Vagina (tissue), 2 donors: ENCODE measurements around the gene GMCL2. TPM values are rescaled to one million over a fixed set of nuclear protein-coding genes. Genes with fewer than 3 reads are reported as not detected.

Experiments
- DNase-seq, 2 donors: peaks; one replicate each; pipeline ENCODE4 v3.0.0-alpha.2; 2017; ENCODE audit errors: extremely low spot score in 2 of 2
- H3K27ac ChIP-seq: fragments of 200-600 bp; sonication (generic); one replicate; pipeline ENCODE4 v1.5.1; 2019
- H3K27me3 ChIP-seq: fragments of 200-600 bp; sonication (generic); one replicate; pipeline ENCODE4 v1.5.1; 2019
- H3K36me3 ChIP-seq, 2 donors: fragments of 200-600 bp; sonication (generic); one replicate each; pipeline ENCODE4 v1.5.1; 2017 to 2019
- H3K4me1 ChIP-seq: fragments of 200-600 bp; sonication (generic); one replicate; pipeline ENCODE4 v1.5.1; 2019
- H3K4me3 ChIP-seq, 2 donors: fragments of 200-600 bp; sonication (generic); 1 replicate in 1 of 2; 2 replicates in 1 of 2; pipeline ENCODE4 v1.5.1; 2016 to 2019
- H3K9me3 ChIP-seq: fragments of 200-600 bp; sonication (generic); one replicate; pipeline ENCODE4 v1.5.1; 2019
- POLR2A ChIP-seq, 2 donors: fragments of 450-650 bp; IDR thresholded peaks; one replicate each; pipeline ENCODE4 v1.6.1; 2017; ENCODE audit warnings: antibody characterized with exemption in 2 of 2, mild to moderate bottlenecking in 2 of 2, moderate library complexity in 2 of 2
- POLR2AphosphoS5 ChIP-seq, 2 donors: sonication (generic); formaldehyde crosslinking; IDR thresholded peaks; one replicate each; pipeline ENCODE4 v1.9.0; 2017; ENCODE audit warnings: antibody characterized with exemption in 2 of 2, mild to moderate bottlenecking in 2 of 2, low read depth in 1 of 2; ENCODE audit not compliant: insufficient read depth in 1 of 2
- intact Hi-C: fragments of 100-400 bp; cut with DNase I; formaldehyde crosslinking; loops from one replicate; pipeline ENCODE4 v1.15.1; 2023
- total RNA-seq: library from RNA; depleted of rRNA; stranded (reverse); fragments of >200 nt; gene quantifications from one replicate; pipeline ENCODE4 v1.2.3, GENCODE V29; 2016
- TF ChIP-seq, protein P1 (sequence below), 3 experiments: fragments of 450-650 bp in 2 of 3; fragments of 200-600 bp in 1 of 3; sonication (generic) in 1 of 3; IDR thresholded peaks; one replicate each; pipeline ENCODE4 v1.5.1; 2017 to 2019; ENCODE audit warnings: antibody characterized with exemption in 3 of 3, mild to moderate bottlenecking in 2 of 3, moderate library complexity in 2 of 3

Gene GMCL2
- total RNA-seq, 1 donor from 2014 or later: not detected

DNA sequence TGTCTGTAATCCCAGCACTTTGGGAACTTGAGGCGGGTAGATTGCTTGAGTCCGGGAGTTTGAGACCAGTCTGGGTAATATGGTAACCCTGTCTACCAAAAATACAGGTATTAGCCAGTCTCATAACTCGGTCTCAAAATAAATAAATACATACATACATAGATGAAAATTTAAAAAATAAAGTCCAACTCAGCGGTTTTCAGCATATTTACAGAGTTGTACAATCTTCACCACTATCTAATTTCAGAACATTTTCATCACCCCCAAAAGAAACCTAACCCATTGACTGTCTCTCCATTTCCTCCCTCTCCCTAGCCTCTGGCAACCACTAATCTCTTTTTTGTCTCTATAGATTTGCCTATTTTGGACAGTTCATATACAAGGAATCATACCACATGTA, 45.6 kb downstream of the GMCL2 start:
- intact Hi-C loops: loop anchor here (10.0 kb wide), 1 partner anchor 1473 kb away; no protein-coding TSS in a partner anchor
- Histone ChIP-seq H3K27ac (no peak overlapping the region), H3K27me3 (no peaks in the 10 kb centered on the region), H3K9me3 (no peaks in the 10 kb centered on the region), H3K4me1 (no peaks in the 10 kb centered on the region), H3K36me3 (peaks cover 0 to 48% of the 10 kb centered on the region in 2 donors), H3K4me3 (no peak overlapping the region)
- DNase-seq: no peak
- TF ChIP-seq, protein P1, sequence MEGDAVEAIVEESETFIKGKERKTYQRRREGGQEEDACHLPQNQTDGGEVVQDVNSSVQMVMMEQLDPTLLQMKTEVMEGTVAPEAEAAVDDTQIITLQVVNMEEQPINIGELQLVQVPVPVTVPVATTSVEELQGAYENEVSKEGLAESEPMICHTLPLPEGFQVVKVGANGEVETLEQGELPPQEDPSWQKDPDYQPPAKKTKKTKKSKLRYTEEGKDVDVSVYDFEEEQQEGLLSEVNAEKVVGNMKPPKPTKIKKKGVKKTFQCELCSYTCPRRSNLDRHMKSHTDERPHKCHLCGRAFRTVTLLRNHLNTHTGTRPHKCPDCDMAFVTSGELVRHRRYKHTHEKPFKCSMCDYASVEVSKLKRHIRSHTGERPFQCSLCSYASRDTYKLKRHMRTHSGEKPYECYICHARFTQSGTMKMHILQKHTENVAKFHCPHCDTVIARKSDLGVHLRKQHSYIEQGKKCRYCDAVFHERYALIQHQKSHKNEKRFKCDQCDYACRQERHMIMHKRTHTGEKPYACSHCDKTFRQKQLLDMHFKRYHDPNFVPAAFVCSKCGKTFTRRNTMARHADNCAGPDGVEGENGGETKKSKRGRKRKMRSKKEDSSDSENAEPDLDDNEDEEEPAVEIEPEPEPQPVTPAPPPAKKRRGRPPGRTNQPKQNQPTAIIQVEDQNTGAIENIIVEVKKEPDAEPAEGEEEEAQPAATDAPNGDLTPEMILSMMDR (IDR thresholded peaks at IDR 0.05): no peak
- TF ChIP-seq POLR2AphosphoS5 (IDR thresholded peaks at IDR 0.05; ENCODE audit: insufficient read depth in 1 of 2, low read depth in 1 of 2): no peak
- TF ChIP-seq POLR2A (IDR thresholded peaks at IDR 0.05): no peak

DNA sequence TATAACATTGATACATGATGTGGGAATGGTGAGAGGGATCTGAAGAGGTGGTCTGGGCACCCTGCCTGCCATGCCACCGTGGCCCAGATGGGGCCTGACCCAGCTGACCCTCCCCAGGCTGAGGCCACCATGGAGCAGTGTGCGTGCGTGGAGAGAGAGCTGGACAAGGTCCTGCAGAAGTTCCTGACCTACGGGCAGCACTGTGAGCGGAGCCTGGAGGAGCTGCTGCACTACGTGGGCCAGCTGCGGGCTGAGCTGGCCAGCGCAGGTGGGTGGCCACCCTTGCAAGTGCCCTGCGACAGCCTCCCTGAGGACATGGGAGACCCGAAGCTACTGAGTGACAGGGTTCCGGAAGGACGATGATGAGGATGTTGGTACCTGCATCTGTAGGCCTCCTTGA, 49.2 kb downstream of the GMCL2 start:
- H3K9me3 ChIP-seq: no peaks in the 10 kb centered on the region
- no peaks in the 10 kb centered on the region for H3K27me3 ChIP-seq
- TF ChIP-seq, protein P1 (IDR thresholded peaks at IDR 0.05): no peak
- TF ChIP-seq POLR2A (IDR thresholded peaks at IDR 0.05) (no peak), POLR2AphosphoS5 (IDR thresholded peaks at IDR 0.05; ENCODE audit: insufficient read depth in 1 of 2, low read depth in 1 of 2) (no peak)
- no peak overlapping the region for H3K4me3 ChIP-seq
- H3K36me3 ChIP-seq: peaks cover 0 to 30% of the 10 kb centered on the region in 2 donors
- DNase-seq: no peak
- H3K27ac ChIP-seq: no peak overlapping the region
- H3K4me1 ChIP-seq: no peaks in the 10 kb centered on the region
- intact Hi-C loops: no loop called here

DNA sequence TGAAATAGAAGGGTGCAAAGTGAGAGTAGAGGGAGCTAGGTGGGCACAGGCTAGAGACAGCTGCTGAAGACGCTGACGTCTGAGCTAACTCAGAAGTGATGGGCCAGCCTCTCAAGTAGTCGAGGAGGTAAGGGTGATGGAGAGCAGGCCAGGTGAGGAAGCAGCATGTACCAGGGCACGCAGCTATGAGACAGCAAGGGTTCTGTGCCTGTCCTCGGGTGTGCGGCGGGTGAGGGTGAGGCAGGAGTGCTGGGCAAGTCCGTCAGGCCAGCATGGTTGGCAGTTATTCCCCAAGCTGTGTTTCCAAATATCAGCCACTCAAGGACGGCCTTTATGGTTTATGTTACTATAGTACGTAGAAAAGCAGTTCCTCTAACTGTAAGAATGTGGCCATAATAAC, 50.2 kb downstream of the GMCL2 start:
- TF ChIP-seq, protein P1 (IDR thresholded peaks at IDR 0.05): no peak
- TF ChIP-seq POLR2AphosphoS5 (IDR thresholded peaks at IDR 0.05; ENCODE audit: insufficient read depth in 1 of 2, low read depth in 1 of 2) (no peak), POLR2A (IDR thresholded peaks at IDR 0.05) (no peak)
- Histone ChIP-seq H3K27ac (no peak overlapping the region), H3K27me3 (no peaks in the 10 kb centered on the region), H3K9me3 (no peaks in the 10 kb centered on the region), H3K36me3 (peaks cover 0 to 21% of the 10 kb centered on the region in 2 donors), H3K4me1 (peaks cover 5% of the 10 kb centered on the region), H3K4me3 (no peak overlapping the region)
- DNase-seq: no peak
- intact Hi-C loops: no loop called here

Other genes starting within 250 kb of the GMCL2 start
- gene PROP1, start 191.1 kb downstream of the GMCL2 start, total RNA-seq: not detected
- gene N4BP3, start 73.8 kb downstream of the GMCL2 start, total RNA-seq: 4.9 TPM
- gene RMND5B, start 56.4 kb downstream of the GMCL2 start, total RNA-seq: 51.6 TPM
- 172 TPM for gene NHP2, start 33.5 kb downstream of the GMCL2 start, total RNA-seq
- gene HNRNPAB, start 17.2 kb upstream of the GMCL2 start, total RNA-seq: 92.6 TPM
- 77.8 TPM for gene PHYKPL, start 45.4 kb upstream of the GMCL2 start, total RNA-seq